KBM-7 (cell line): ENCODE measurements around the gene ZDHHC12.

Experiments used
- DNase-seq: peaks from one replicate; pipeline ENCODE4 v3.0.0-alpha.2; 2015
- in situ Hi-C: fragments of 300-500 bp; cut with MboI; formaldehyde crosslinking; loops from 2 replicates; pipeline ENCODE4 v1.14.3; 2020; ENCODE audit warnings: low sequenced_read_pairs, low pct_unique_long_range_greater_than_20kb, mixed read lengths

Gene ZDHHC12

DNA sequence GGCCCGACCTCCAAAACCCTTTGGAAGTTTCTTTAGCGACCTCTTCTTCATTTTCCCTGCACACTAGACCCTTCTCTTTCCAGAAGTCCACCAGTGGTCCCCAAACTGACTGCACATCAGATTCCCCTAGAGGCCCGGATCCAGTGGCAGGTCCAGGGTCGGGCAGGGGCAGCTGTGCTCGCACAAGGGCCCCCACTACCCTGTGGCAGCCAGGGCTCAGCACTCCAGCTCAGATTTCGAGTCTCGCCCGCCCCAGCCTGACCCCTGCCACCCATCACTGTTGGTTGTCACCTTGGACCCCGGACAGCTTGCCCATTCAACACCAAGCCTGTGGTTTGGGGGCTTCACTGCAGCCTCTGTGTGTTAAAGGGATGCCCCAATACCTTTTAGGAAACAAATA lies 7.8 kb upstream of the ZDHHC12 start:
- in situ Hi-C loops: no loop called here
- no peak for DNase-seq

DNA sequence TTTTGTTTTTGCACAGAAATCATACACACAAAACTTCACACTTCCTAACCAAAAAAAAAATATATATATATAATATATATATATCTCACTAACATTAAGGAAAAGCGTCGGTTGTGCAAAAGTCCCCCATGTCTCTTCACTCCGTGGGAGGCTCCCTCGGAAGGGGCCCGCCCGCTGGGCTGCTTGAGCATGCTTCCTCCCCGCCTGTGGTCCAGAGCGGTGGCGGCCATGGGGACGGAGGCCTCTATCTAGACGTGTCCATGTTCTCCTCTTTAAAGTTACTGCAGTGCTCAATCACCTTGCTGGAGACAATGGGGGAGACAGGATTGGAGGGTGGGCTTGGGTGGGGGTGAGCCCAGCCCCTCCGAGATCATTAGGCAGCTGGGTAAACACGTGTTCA lies 7.2 kb upstream of the ZDHHC12 start:
- in situ Hi-C loops: no loop called here
- DNase-seq: no peak

DNA sequence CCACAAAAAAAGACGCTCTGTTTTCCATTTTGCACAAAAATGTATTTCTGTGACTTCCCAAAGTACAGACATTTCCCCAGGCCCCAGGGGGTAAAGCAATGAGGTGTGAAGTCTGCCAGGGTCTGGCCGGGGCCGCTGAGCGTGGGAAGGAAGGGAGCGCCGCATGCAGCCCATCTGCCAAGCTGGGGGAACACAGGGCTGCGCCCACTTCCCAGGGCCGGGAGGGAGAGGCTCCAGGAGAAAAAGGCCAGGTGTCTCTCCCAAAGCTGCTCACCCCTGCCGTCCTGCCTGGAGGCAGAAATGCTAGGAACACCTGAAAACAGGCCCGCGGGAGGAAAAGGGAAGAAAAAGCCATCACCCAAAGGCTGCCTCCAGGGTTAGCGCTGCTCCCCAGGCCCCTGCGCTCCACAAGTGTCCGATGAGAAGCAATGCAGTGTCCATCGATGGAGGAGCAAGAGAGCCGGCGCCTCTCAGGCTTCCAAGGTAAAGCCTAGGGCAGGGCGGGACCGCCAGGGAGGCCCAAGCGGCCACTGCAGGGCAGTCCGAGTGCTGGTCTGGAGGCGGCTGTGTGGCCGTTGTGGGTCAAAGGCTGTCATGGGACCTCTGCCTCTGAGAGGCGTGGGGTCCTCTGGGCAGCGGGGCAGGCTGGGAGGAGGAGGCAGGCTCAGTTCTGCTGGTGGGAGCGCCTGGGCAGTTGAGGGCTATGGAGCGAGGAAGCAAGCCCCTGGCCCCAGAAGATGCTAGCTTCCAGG lies 6.0 kb upstream of the ZDHHC12 start:
- in situ Hi-C loops: no loop called here
- DNase-seq: no peak

DNA sequence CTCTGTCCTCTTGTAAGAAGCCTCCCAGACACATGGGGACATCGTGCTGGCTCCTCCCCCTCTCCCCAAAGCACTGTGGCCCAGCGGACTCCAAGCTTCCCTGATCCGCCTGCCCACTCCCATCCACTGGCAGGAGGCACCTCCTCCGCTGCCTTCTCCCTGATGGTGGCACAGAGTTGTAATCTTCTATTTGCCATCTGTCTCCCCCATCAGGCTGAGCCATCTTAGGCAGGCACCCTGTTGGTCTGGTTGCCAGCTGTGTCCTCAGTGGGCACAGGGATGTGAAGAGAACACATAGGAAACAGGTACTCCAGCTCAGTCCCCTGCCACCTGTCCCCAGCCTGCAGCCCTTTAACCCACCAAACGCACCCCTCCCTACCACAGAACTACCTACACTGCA lies 5.4 kb upstream of the ZDHHC12 start:
- in situ Hi-C loops: no loop called here

DNA sequence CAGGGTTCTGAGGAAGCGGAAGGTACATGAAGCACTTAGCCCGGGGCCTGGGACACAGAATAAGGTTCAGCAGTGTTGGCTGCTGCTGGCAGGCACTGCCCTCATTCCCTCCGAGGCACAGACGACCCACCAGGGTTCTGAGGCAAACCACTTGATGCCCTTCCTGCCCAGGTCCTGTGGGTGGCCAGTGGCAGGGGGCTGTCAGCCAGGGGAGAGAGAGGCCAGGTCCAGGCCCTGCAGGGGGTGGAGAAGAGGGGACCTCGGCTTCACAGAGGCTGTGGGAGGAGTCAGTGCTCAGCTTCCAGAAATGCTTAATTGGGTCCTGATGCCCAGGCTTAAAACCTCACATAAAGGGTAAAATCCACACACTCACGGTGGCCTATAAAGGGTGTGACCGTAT lies 4.4 kb upstream of the ZDHHC12 start:
- no peak for DNase-seq
- in situ Hi-C loops: no loop called here

More for the DNA sequence above, 5.4 kb upstream of the ZDHHC12 start:
- DNase-seq: no peak

DNA sequence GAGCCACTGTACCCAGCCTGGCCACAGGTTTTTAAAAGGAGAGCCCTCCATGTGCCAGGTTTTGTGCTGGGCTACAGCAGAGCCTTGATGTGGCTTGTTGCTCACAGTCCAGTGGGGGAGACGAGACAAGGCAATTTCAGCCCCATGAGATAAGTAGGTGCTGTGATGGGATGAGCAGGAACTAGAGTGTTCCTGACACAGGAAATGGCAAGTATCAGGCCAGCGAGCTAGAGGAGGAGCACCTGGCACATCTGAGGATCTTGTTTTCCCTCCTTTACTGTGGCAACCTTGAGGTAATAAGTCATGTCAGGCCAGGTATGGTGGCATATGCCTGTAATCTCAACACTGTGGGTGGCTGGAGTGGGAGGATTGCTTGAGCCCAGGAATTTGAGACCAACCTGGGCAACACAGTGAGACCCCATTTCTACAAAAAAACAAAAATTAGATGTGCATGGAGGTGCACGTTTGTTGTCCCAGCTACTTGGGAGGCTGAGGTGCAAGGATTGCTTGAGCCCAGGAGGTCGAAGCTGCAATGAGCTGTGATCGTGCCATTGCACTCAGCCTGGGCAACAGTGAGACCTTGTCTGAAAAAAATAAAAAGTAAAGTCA lies 3.8 kb upstream of the ZDHHC12 start:
- no peak for DNase-seq
- in situ Hi-C loops: no loop called here

DNA sequence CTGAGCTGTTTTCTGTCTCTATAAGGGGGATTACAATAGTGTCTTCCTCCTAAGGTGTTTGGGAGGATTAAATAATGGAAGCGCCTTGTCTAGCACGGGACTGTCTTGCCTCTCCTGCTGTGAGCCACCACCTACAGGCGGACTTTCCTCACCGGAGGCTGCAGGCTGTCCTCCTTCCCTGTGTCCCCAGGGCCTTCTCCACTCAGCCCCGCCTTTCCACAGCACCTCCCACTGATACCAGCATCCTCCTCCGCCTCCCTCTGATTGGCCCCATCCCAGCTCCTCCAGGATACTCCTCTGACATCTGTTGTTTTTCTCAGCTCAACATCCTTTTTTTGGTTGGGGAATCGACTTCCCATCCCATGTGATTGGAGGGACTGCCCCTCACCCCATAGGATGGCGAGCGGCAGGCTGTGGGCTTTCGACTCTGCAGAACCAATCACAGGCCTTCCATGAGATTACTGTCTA lies 851 bp upstream of the ZDHHC12 start:
- in situ Hi-C loops: no loop called here
- DNase-seq: peak; percentile 95

DNA sequence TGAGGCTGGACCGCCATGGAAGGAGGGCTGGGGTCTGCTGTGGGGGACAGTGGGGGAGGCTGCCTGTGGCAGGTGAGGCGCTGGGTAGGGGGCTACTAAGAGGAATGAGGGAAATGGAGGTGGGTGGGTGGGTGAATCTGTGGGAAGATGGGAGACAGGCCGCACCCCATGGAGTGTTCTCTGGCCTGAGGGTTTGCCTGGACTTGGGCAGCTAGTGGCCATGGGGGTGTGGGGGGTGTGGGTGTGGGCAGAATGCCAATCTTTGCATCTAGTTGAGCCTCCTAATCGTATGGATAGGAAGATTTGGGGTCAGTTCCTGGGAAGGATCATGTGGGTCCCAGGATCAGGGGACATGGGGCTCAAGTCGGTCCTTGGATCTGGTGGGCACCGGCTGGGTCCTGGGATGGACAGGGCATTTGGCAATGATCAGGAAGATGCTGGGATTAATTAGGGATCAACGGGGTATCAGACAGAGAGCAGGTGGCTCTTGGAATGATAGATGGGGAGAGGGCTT lies 518 bp downstream of the ZDHHC12 start:
- in situ Hi-C loops: no loop called here
- DNase-seq: no peak

DNA sequence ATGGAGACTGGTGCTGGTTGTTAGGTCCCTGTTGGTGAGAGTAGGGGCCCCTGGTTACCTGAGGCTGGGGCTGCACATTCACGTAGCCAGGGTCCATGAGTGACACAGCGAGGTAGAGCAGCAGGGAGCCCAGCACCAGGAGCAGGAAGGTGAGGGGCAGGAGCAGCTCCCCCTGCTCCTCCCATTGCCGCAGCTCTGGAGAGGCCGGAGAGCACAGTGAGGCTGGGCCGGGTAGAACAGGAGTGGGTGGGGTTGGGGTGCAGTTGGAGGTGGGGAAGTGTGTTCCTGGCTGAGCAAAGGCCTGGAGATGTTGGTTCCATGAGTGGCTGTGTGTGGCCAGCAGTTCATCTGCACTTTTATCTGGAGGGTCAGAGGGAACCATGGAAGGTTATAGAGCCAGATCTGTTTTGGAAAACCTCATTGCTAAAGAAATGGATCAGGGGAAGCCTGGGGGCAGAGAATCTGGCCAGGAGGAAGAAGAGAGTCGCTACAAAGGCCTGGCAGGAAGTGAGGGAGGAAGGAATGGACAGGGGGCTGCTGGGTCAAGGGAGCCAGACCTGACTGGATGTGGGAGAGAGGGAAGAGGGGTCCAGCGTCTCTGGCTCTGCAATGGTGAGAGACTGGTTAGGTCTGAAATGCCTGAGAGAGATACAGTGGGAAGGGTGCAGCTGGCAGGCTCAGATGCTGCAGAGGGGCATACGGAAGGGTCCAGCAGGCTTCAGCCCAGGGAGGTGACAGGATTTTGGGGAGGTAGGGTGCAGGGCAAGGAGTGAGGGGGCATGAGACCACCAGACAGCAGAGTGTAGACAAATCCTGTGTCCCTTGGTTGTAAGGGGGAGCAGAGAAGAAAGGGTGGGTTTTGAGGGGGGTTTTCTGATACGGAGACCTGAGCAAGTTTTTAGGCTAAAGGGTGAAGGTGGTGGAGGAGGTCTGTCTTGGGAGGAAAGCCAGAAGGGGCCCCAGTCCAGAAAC lies 1.3 kb downstream of the ZDHHC12 start:
- in situ Hi-C loops: no loop called here
- DNase-seq: no peak

DNA sequence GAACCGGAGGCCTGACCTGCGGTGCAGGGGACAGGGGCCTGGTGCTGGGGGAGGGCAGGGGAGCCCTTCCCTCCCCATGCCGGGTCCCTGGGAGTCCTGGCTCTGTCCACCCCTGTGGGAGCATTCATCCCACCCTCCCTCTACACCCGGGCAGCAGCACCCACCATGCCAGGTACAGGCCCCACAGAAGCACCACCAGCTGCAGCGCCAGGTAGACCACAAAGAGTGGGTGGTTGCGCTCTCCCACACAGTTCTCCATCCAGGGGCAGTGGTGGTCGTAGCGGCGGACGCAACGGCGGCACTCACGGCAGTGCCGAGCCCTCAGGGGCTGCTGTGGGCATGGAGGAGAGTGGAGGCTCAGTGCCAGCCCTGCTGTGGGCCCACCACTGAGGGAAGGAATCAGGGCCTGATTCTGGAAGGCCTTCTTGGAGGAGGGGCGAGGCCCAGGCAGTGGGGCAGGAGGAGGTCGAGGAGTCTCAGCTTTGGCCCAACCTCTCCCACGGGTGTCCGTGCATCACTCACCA lies 2.4 kb downstream of the ZDHHC12 start:
- DNase-seq: no peak
- in situ Hi-C loops: no loop called here

DNA sequence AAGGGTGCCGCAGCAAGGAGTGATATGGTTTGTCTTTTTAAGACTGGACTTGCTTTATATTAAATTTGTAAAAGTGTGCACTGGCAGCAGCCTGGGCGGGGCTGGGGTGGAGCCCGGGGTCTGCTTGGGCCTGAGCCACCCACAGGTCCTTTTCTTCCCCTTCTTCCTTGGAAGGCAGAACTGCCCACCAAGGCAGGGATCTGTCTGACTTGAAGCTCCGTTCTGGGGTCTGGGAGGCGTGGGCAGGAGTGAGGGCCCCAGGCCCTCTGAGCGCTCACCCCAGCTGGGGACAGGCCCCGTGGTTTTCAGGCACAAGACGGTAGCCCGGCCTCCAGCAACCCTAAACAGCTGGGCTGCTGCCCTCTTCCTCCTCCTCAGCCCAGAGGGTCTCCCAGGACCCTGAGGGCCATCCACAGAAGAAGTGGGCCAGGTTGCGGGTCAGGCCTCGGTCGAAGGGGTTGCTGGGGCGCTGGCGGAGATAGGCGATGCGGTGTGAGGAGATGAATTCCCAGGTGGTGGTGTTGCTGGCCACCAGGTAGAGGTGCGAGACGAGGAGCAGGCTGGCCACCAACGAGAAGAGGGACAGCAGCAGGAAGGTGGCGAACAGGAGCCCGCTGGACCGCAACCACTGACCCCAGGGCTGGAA lies 3.0 kb downstream of the ZDHHC12 start:
- no peak for DNase-seq
- in situ Hi-C loops: no loop called here

DNA sequence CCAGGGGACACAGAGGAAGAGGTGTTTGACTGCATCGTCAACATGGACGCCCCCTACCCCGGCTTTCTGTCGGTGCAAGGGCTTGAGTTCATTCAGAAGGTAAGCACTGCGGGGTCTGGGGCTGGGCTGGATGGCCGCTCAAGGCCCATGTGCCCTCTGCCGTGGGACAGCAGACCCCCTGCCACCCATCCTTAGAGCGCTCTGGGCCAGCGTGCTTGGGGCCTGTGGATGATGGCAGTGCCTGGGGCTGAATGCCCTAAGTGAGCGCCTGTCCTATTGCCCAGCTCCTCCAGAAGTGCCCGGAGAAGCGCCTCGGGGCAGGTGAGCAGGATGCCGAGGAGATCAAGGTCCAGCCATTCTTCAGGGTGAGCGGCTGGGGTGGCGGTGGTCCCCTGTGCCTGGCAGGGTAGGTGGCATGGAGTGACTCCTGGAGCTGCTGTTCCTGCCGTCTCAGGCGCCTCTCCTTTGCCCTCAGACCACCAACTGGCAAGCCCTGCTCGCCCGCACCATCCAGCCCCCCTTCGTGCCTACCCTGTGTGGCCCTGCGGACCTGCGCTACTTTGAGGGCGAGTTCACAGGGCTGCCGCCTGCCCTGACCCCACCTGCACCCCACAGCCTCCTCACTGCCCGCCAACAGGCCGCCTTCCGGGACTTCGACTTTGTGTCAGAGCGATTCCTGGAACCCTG lies 3.9 kb downstream of the ZDHHC12 start:
- DNase-seq: no peak
- in situ Hi-C loops: no loop called here

DNA sequence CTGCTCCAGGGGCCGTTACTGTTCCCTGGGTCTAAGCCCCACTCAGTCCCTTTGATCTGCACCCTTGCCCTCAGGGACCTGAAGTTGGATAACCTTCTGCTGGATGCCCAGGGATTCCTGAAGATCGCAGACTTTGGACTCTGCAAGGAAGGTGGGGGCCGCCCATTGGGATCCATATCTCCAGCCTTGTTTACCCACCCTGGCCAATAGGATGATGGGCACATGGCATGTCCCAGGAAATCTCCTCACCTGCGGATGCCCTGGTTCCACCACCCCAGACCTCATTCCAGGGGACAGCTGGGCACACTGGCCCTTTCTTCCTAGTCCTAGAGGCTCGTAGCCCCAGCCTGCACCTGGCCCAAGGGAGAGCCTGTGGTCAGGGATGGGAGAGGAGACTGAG lies 5.5 kb downstream of the ZDHHC12 start:
- no peak for DNase-seq
- in situ Hi-C loops: no loop called here

DNA sequence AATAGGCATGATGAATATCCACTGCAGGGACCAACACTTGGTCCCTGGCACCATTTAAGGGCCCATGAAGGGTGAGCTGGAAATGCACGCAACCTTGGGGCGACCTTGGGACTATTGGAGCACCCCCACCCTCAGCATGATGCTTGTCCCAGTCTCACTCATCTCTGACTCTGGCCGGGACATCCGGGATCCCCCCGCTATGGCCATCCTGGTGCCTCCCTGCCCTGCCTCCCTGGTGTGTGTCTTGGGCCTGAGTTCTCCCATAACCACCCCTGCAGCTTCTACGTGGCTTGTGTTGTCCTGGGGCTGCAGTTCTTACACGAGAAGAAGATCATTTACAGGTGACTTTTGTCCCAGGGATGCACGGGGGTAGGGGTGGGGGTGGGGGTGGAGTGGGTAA lies 5.9 kb downstream of the ZDHHC12 start:
- DNase-seq: no peak
- in situ Hi-C loops: no loop called here

DNA sequence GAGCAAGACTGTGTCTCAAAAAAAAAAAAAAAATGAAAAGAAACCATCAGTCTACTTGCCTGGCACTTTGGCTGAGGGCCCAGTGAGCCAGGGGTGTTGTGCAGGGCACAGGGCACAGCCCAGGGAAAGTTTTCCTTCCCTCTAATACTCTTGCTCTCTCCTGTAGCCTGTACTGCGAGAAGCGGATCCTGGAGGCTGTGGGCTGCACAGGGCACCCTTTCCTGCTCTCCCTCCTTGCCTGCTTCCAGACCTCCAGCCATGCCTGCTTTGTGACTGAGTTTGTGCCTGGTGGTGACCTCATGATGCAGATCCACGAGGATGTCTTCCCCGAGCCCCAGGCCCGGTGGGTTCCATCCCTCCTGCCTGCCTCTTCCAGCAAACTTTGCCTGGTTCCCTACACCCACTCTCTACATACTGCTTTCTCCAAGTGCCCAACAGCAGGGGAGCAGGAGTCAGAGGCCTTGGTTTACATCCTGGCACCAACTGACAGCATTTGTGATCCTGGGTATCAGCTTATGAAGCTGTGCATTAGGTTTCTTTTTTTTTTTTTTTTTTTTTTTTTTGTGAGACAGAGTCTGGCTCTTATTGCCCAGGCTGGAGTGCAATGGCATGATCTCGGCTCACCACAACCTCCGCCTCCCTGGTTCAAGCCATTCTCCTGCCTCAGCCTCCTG lies 7.2 kb downstream of the ZDHHC12 start:
- no peak for DNase-seq
- in situ Hi-C loops: no loop called here

DNA sequence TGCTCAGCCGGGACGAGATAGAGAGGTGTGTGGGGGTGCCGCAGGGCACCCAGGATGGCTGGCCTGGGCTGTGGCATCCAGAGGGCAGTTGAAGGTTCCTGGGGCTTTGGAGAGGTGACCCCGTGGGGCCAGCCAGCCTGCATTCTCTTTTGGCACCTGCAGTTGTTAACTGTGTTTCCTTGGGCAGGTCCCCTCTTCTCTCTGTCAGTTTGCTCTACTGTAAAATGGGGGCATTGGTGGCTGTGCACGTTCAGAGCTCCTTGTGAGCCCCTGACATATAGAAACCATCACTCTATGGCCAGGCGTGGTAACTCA lies 8.5 kb downstream of the ZDHHC12 start:
- in situ Hi-C loops: no loop called here
- no peak for DNase-seq

DNA sequence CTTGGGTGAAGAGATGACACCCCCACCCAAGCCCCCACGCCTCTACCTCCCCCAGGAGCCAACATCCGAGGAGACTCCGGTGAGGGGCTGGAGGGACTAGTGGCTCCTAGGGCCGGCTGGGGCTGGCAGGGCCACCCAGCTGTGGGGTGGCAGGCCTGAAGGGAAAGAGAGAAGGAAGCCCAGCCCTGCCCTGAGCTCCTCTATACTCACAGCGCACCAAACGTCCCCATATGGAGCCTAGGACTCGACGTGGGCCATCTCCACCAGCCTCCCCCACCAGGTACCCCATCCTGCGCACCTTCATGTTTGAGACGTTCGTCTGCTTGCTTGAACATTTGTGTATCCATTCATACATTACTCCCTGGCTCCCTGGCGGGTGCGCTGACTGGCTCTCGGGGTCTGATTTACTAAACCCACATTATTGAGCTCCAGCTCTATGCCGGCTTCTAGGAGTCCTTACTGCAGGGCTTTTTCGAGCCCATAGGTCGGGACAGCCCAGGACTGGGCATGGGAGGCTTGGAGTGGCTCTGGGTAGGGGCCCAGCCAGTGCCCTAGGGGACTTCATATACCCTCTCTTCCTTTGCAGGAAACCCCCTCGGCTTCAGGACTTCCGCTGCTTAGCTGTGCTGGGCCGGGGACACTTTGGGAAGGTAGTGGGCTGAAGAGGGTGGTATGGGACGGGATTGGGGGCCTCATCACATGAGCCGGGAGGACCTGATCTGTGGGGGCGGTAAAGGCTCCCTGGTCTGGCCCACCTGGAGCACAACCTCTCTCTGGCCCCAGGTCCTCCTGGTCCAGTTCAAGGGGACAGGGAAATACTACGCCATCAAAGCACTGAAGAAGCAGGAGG lies 9.1 kb downstream of the ZDHHC12 start:
- no peak for DNase-seq
- in situ Hi-C loops: no loop called here
